Cardiac muscle cell (in vitro differentiated cells and primary cell): ENCODE results near the gene CFAP221. TPM values are rescaled to one million over a fixed set of nuclear protein-coding genes. Genes with fewer than 3 reads are reported as not detected.

Experiments
- DNase-seq, 2 donors: peaks; one replicate each; pipeline versions ENCODE4 v3.0.0 to v3.0.0-alpha.2; 2010 to 2017; ENCODE audit warnings: low read depth in 1 of 2, low spot score in 1 of 2
- H3K27ac ChIP-seq: fragments of 200-600 bp; sonication (generic); 2 replicates; pipeline ENCODE4 v1.5.1; 2016
- H3K27me3 ChIP-seq: fragments of 200-600 bp; sonication (generic); 2 replicates; pipeline ENCODE4 v1.6.0; 2016; ENCODE audit warnings: control low read depth
- H3K36me3 ChIP-seq: fragments of 200-600 bp; sonication (generic); 2 replicates; pipeline ENCODE4 v1.5.1; 2016; ENCODE audit warnings: control low read depth
- H3K4me1 ChIP-seq: fragments of 200-600 bp; sonication (generic); 2 replicates; pipeline ENCODE4 v1.8.1; 2017; ENCODE audit warnings: low read depth, mild to moderate bottlenecking, mixed run types
- H3K4me3 ChIP-seq: fragments of 200-600 bp; sonication (generic); 2 replicates; pipeline ENCODE4 v1.5.1; 2016; ENCODE audit warnings: mild to moderate bottlenecking
- H3K9me3 ChIP-seq: fragments of 200-600 bp; sonication (generic); 2 replicates; pipeline ENCODE4 v1.5.1; 2017; ENCODE audit warnings: low read depth, mild to moderate bottlenecking, control low read depth
- polyA plus RNA-seq: library from polyadenylated mRNA; unstranded; fragments of >200 nt; fragmentation: Nextera tagmentation; extraction: Ambion mirVana; gene quantifications from 2 replicates; pipeline ENCODE4 v1.2.1, GENCODE V29; 2016
- total RNA-seq: library from RNA; depleted of rRNA; stranded (reverse); fragments of >200 nt; gene quantifications from 2 replicates; pipeline ENCODE4 v1.2.3, GENCODE V29; 2016
- TF ChIP-seq, protein P1 (sequence below): IDR thresholded peaks from 2 replicates; pipeline ENCODE4 v1.5.1; 2012; ENCODE audit warnings: low read depth, mild to moderate bottlenecking, low read length

CFAP221 gene
- total and polyA plus RNA-seq, 2 experiments from 2014 or later: 12.9 to 13.6 TPM

DNA sequence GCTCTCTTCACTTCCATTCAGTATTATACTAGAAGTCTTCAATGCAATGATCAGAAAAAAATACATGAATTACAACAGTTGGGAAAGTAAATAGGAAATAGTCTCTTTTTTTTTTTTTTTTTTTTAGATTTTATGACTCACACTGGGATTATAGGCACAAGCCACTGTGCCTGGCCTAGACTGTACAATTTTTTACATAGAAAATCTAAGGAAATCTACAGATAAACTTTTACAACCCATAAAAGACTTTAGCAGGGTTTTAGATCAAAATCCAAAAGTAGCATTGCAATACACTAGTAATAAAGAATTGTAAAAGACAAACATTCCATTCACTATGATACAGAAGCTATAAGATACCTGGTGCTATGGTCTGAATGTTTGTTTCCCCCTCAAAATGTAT lies 39.0 kb downstream of the CFAP221 start:
- no peaks in the 10 kb centered on the region for H3K27me3 ChIP-seq
- H3K4me1 ChIP-seq: peaks cover 16% of the 10 kb centered on the region
- no peak for DNase-seq
- H3K4me3 ChIP-seq: no peak overlapping the region
- TF ChIP-seq, protein P1, sequence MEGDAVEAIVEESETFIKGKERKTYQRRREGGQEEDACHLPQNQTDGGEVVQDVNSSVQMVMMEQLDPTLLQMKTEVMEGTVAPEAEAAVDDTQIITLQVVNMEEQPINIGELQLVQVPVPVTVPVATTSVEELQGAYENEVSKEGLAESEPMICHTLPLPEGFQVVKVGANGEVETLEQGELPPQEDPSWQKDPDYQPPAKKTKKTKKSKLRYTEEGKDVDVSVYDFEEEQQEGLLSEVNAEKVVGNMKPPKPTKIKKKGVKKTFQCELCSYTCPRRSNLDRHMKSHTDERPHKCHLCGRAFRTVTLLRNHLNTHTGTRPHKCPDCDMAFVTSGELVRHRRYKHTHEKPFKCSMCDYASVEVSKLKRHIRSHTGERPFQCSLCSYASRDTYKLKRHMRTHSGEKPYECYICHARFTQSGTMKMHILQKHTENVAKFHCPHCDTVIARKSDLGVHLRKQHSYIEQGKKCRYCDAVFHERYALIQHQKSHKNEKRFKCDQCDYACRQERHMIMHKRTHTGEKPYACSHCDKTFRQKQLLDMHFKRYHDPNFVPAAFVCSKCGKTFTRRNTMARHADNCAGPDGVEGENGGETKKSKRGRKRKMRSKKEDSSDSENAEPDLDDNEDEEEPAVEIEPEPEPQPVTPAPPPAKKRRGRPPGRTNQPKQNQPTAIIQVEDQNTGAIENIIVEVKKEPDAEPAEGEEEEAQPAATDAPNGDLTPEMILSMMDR: no peak
- no peak overlapping the region for H3K27ac ChIP-seq
- H3K36me3 ChIP-seq: no peaks in the 10 kb centered on the region
- H3K9me3 ChIP-seq: no peaks in the 10 kb centered on the region

DNA sequence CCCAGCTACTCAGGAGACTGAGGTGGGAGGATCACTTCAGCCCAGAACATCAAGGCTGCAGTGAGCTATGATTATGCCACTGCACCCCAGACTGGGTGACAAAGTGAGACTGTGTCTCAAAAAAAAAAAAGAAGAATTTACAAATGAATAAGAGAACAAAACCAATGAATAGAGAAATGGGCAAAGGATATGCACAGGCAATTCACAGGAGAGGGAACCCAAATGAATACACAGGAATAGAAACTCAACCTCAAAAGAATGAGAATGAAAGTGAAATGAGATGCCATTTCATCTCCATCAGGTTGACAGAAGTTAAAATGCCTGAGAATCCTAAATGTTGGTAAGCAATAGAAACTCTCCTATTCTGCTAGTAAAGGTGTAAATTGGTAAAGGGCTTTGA lies 40.2 kb downstream of the CFAP221 start:
- H3K9me3 ChIP-seq: no peaks in the 10 kb centered on the region
- H3K27ac ChIP-seq: no peak overlapping the region
- TF ChIP-seq, protein P1: no peak
- DNase-seq: no peak
- H3K4me1 ChIP-seq: peaks cover 13% of the 10 kb centered on the region
- no peaks in the 10 kb centered on the region for H3K36me3 ChIP-seq
- no peak overlapping the region for H3K4me3 ChIP-seq
- no peaks in the 10 kb centered on the region for H3K27me3 ChIP-seq

DNA sequence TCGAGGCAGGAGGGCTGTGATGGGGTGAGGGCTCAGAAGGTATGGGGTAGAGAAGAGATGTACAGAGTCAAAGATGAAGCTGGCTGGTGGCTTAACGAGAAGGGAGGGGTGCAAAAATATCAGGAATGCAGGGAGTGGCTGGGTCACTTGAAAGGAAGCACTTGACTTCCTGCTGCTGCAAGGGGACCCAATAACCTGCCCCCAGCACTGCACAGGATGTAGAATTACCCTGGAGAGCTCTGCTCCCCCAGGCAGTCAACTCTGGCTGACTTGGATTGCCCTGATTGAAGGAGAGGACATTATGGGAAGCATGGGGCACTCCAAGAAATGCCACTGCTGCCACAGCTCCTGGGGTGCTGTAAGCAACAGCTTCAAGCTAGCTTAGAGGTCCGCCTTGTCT lies 41.8 kb downstream of the CFAP221 start:
- Histone ChIP-seq H3K36me3 (no peaks in the 10 kb centered on the region), H3K4me3 (no peak overlapping the region), H3K27ac (no peak overlapping the region), H3K9me3 (no peaks in the 10 kb centered on the region), H3K4me1 (peaks cover 6% of the 10 kb centered on the region), H3K27me3 (no peaks in the 10 kb centered on the region)
- TF ChIP-seq, protein P1: no peak
- no peak for DNase-seq

DNA sequence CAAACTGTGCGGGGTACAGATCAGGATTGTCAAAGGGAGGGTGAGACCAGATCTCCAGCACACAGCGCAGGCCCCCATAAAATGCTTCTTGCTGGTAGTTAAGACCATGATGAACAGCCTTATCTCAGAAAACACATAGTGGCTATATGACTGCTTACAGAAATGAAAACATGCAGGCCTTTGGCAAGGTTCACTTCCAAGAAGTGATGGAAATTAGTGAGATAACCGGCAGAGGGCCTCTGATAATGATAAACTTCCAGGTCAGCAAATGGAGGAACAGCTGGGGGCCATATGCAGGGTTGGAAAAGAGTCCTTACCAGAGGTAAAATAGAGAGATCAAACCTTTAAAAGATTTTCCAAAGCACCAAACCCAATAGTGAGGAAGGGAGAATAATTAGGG lies 46.6 kb downstream of the CFAP221 start:
- TF ChIP-seq, protein P1: no peak

DNA sequence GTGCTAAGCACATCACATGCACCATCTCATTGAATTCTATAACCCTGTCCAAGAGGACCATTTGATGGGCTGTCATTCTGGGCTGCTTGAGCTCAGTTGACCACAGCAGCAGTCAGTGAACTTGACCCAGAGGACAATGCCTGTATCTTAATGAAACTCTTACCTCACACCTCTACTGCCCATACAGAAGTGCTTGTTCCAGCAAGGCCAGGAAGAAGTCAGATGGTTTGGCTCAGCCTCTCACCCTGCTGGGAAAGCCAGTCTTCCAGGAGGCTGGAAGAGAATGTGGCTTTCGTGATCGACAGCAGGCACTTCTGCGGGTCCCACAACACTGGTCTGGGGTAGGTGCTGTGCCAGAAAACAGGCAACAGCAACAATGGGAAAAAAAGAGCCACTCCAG lies 47.3 kb downstream of the CFAP221 start:
- peaks cover 25% of the 10 kb centered on the region for H3K4me1 ChIP-seq
- TF ChIP-seq, protein P1: no peak
- no peaks in the 10 kb centered on the region for H3K9me3 ChIP-seq
- no peaks in the 10 kb centered on the region for H3K36me3 ChIP-seq
- H3K27ac ChIP-seq: no peak overlapping the region
- DNase-seq: no peak
- no peaks in the 10 kb centered on the region for H3K27me3 ChIP-seq
- H3K4me3 ChIP-seq: no peak overlapping the region

More for the DNA sequence above, 46.6 kb downstream of the CFAP221 start:
- no peak for DNase-seq
- Histone ChIP-seq H3K4me1 (peaks cover 19% of the 10 kb centered on the region), H3K4me3 (no peak overlapping the region), H3K36me3 (no peaks in the 10 kb centered on the region), H3K27ac (no peak overlapping the region), H3K9me3 (no peaks in the 10 kb centered on the region), H3K27me3 (no peaks in the 10 kb centered on the region)

DNA sequence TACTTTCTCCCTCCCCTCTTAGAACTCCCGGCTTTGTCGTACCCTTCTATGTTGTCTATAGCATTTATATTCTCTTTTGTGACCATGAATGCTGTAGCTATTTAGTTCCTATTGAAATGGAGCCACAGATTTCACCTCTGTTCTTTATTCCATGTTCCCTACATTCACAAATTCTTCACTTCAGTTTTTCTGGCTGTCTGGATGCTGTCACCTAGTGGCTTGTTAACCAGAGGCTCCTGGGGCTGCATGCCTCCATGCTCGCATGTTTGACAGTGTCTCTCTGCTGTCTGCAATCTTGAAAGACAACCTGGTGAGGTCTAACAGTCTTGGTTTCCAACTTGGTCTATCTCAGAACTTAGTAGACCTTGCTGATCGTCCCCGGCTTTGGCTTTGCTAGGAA lies 48.2 kb downstream of the CFAP221 start:
- H3K4me3 ChIP-seq: no peak overlapping the region
- DNase-seq: no peak
- H3K9me3 ChIP-seq: no peaks in the 10 kb centered on the region
- TF ChIP-seq, protein P1: peak; percentile 10
- H3K36me3 ChIP-seq: no peaks in the 10 kb centered on the region
- H3K27ac ChIP-seq: no peak overlapping the region
- no peaks in the 10 kb centered on the region for H3K27me3 ChIP-seq
- peaks cover 32% of the 10 kb centered on the region for H3K4me1 ChIP-seq
